Inflammatory macrophage treated with lipopolysaccharide for 4 hours (primary cell): Measurements from ENCODE around the gene PPP1R15A.
A peak's percentile ranks its signal among the peaks of the same experiment; 100 is the strongest.
"Not testable (repeated sequence)": the region's sequence is repeated elsewhere in the genome, so short reads cannot be mapped to it uniquely, and the experiment has no call there.

Source experiments
- DNase-seq: peaks from one replicate; pipeline ENCODE4 v3.0.0-alpha.2; 2020

PPP1R15A gene

DNA sequence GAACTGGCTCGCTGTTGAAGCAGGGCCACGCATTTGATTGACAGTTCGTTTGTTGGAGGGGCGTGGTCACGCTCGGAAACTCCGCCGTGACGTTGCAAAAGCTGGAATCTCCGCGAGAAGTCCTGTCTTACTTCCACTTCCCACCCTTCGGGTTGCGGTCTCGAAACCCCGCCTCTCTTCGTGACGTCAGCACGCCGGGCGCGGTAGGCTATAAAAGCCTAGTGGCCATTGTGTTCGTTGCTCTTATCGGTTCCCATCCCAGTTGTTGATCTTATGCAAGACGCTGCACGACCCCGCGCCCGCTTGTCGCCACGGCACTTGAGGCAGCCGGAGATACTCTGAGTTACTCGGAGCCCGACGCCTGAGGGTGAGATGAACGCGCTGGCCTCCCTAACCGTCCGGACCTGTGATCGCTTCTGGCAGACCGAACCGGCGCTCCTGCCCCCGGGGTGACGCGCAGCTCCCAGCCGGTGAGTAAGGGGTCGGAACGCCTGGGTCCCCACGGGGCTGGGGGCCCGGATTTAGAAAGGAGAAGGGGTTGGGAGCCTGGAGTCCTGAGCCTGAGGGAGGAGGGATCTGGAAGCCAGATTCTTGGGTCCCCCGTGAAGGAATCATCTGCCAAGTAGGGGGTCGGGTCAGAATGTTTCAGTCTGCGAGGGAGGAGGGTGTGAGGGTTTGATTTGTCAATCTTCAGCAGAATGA, at the start of gene PPP1R15A:
Gene PPP1R15A, plus strand, starts transcription at position 240 of the 702 bp plus-strand sequence. CDS start 813 bp downstream, outside the sequence.
- peak; percentile 98 for DNase-seq

DNA sequence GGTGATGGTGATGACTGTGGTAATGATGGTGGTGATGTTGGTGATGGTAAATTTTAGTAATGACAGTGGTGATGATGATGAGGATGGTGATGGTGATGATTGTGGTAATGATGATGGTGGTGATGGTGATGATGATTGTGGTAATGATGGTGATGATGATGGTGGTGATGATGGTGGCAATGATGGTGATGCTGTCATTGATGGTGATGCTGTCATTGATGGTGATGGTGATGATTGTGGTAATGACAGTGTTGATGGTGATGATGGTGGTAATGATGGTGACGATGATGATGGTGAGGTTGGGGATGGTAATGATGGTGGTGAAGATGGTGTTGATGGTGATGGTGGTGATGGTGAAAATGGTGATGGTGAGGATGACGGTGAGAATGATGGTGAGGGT, 49.7 kb upstream of the PPP1R15A start:
- DNase-seq, result no peak

DNA sequence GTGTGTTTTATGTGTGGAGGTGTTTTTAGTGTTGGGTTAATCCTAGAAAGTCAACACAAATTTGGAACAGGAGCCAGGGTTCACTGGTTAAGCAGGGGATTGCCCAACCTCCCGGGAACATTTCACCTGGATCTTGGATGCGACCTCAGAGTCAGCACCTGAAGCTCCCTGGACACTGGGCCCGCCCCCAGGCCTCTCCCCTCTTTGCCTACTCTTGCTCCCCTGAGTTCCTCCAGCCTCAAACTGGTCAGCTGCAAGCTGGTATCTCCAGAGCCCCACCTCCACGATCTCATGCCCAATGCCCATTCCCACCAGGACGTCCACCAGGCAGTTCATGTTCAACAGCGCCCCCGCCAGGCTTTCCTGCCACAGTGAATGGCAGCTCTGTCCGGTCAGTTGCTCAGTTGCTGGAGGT, 45.6 kb upstream of the PPP1R15A start:
- no peak for DNase-seq

DNA sequence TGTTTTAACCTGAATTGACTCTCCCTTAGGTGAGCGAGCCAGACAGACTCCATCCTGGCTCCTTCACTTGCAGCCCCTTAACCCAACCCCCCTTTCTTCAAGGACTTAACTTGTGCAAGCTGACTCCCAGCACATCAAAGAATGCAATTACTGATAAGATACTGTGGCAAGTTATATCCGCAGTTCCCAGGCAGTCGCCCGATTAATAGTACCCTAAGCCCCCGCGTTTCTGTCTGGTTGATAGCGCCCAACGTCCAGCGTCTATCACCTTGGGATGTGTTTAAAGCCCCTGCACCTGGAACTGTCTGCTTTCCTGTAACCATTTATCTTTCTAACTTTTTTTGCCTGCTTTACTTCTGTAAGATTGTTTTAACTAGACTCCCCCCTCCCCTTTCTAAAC, 42.1 kb upstream of the PPP1R15A start:
- DNase-seq, result no peak

DNA sequence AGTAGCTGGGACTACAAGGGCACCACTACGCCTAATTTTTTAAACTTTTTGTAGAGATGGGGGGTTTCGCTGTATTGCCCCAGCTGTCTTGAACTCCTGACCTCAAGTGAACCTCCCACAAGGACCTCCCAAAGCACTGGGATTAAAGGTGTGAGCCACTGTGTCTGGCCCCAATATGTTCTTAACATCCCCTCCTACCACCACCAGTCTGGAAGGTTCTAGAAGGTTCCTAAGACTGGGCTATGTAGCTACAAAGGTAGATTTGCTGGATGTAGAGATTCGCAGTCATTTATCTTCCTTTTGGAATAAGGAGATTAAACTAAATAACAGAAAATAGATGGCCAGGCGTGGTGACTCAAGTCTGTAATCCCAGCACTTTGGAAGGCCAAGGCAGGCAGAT, 41.3 kb upstream of the PPP1R15A start:
- DNase-seq, result no peak

DNA sequence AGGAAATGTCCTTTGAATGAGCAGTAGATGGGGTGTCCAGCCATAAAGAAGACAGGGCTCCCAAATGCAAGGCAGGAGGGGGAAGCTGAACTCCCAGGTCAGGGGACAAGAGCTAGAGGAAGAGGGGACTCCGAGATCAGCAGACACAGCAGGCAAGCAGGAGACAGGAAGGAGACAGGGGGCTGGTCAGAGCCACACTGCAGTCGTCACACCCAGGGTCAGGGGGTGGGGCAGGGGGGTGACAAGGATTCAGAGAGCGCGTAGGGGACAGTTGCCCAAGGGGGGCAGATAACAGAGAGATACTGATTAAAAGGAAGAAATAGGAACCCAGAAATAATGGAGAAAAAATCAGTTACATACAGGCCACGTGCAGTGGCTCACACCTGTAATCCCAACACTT, 39.2 kb upstream of the PPP1R15A start:
- DNase-seq, result no peak

DNA sequence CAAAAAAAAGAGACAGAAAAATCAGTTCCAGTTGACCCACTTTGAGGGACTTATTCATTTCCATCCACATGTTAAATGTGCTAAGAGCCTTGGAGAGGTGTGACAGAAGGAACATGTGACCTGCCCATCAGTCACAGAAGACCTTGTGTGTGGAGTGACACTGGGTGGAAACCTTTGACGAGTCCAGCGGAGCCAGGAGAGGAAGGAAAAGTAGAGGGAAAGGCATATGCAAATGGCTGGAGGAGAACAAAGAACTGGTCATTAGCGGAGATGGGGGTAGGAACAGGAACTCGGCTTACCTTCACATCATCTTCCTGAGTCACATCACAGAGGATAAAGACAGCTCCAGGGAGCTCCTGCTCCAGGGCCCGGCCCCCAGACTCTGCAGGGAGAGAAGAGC, 38.2 kb upstream of the PPP1R15A start:
- peak; percentile 39 for DNase-seq

DNA sequence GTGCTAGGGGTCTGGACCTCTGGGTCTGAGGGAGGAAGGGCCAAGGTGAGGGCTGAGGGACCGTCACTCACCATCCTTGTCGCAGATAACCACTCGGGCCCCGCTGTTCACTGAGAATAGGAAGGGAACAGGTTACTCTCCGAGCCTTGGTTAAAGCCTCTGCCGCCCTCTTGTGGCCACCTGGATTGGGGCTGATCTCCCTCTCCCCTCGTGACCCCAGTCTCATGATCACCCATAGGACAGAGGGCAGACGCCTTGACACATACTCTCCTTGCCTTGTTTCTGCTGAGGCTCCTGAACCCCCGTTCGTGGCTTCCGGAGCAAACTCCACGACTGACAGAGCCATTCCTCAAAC, 36.5 kb upstream of the PPP1R15A start:
- DNase-seq, result peak; percentile 90

DNA sequence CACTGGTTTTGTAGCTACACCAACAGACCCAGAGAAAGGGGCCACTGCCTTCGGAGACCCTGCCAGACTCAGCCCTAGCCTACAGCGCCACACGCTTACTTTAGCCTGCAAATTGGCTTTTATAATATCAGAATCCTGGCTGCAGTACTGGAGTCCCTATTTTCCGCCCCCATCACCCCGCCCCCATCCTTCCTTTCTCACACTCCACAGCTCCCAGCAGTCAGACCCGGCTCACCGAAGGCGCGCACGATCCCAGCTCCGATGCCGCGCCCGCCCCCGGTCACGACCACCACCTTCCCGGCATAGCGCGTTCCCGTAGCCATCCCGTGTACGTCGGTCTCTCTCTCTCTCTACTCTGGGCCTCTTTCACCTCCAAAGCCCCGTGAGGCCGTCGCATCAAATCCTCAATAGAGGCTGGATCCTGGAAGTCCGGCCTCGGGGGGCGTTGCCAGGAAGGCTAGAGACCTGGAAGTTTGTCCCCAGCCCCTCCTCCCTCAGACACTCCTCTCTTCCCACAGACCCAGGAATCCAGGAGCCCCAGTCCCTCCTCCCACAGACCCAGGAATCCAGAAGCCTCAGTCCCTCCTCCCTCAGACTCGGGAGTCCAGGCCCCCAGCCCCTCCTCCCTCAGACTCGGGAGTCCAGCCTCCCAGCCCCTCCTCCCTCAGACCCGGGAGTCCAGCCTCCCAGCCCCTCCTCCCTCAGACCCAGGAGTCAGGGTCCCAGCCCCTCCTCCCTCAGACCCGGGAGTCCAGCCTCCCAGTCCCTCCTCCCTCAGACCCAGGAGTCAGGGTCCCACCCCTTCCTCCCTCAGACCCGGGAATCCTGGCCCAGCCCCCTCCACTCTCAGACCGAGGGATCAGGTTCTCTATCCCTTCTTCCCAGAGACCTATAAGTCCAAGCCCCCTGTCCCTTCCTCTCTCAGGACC, 35.9 kb upstream of the PPP1R15A start, which contains the start of gene HSD17B14:
Gene HSD17B14, minus strand, starts transcription at position 403 of the 929 bp plus-strand sequence. Its CDS starts 80 bp downstream, at position 323.
- DNase-seq, result no peak

DNA sequence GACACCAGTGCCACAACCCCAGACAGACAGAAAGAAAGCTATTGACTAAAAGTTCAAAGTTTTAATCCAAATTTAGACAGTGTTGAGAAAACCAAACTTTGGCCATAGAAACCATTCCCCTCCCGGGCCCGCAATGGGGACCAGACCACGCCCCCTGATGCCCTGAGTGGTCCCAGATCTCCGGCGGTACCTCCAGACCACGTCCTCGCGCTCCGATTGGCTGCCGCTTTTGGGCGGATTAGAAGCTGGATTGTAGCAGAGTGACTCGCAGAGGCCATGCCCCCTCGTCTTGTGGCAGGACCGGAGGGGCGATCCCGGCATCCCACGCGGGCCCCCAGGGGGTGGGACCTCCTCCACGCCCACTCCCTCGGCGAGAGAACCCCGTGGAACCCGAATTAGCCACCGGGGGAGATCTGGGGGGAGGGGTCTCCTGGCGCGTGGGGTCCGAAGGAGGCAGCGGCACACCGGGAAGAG, 35.1 kb upstream of the PPP1R15A start:
- DNase-seq, result peak; percentile 77

DNA sequence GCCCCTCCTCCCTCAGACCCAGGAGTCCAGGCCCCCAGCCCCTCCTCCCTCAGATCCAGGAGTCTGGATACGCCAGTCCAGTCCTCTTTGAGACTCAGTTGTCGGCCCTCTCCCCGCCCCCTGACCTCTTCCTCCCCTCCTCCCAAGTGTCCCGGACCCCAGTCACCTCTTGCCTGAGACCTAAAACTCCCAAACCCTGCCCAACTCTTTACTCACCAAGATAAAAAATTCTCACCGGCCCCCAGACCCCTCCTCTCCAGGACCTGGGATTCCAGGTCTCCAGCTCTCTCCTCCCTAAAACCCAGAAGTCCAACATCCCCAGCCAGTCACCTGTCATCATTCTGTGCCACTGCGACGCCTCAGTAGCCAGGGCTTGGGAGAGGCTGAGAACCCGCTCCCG, 34.5 kb upstream of the PPP1R15A start:
- DNase-seq, result no peak

DNA sequence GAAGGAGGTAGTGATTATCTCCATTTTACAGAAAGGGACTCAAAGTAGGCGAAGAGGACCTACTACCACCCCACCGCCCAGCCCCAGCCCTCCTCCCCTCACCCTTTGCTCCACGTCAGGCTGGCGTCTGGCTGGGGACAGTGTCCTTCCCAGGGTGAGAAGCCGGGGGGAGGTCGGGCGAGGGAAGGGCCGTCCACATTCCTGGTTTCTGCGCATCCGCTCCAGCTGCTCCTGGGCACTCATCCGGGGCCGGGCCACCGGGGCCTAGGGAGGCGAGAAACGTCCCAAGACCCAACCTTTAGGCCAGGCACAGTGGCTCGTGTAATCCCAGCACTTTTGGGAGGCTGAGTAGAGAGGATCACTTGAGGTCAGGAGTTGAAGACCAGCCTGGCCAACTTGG, 31.2 kb upstream of the PPP1R15A start:
- DNase-seq, result no peak

DNA sequence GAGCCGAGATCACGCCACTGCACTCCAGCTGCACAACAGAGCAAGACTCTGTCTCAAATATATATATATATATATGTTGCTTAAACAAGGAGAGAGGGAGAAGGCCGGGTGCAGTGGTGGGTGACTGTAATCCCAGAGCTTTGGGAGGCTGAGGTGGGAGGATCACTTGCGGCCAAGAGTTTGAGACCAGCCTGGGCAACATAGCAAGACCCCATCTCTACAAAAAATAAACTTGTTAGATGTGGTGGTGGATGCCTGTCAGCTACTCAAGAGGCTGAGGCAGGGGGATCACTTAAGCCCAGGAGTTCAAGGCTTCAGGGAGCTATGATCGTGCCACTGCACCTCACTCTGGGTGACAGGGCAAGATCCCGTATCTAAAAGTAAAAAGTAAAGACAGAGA, 30.6 kb upstream of the PPP1R15A start:
- DNase-seq, result no peak

DNA sequence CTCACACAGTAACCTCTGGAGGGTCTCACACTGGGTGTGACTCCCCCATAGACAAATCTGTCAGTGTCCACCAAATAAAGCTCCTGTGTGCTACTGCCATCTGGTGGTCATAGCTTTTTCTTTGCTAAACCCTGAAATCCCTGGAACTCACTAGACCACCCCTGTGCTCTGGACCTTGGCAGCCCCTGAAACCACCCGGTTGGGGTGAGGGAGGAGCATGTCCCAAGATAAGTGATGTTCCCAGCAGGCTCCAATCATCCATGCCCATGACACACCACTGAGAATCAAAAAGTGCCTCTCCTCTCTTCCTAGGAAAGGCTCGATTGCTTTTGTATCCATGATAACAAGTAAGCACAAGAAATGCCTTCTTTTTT, 29.4 kb upstream of the PPP1R15A start:
- DNase-seq, result peak; percentile 49

DNA sequence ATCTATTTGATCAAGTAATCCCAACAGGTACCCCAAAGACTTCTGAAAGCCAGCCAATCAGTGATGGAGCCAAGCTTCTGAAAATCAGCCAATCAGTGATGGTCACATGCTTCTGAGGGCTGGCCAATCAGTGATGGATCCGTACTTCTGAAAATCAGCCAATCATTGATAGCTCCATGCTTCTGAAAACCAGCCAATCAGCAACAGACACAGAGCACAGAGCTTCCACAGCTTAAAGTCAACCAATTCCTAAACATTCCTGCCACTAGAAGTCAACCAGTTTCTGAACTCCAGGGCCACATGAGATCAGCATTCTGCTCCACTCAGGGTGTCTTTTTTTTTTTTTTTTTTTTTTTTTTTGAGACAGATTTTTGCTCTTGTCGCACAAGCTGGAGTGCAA, 27.7 kb upstream of the PPP1R15A start:
- no peak for DNase-seq

DNA sequence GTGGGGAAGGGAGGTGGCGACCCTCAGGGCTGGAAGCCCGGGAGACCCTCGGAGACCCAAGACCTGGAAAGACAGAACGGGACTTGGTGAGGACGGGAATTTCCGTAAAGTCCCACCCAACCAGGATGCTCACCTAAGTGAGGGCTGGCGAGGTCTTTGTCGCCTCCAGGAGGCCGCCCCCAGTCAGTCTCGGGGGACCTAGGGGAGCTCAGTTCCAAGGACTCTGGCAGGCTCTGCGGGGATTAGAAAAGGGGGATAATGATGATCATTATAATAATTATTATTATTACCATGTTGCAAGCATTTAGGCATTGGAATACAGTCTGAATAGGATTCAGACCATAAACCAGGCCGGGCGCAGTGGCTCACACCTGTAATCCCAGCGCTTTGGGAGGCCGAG, 26.8 kb upstream of the PPP1R15A start:
- no peak for DNase-seq

DNA sequence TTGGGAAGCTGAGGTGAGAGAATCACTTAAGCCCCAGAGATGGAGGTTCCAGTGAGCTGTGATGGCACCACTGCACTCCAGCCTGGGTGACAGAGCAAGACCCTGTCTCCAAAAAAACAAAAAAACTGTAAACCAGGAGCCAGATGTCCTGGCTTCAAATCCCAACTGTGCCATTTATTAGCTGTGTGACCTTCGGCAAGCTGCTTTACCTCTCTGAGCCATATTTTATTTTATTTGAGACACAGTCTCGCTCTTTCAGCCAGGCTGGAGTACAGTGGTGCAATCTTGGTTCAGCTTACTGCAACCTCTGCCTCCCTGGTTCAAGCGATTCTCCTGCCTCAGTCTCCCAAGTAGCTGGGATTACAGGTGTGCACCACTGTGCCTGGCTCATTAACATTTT, 25.6 kb upstream of the PPP1R15A start:
- DNase-seq, result not testable (repeated sequence)

DNA sequence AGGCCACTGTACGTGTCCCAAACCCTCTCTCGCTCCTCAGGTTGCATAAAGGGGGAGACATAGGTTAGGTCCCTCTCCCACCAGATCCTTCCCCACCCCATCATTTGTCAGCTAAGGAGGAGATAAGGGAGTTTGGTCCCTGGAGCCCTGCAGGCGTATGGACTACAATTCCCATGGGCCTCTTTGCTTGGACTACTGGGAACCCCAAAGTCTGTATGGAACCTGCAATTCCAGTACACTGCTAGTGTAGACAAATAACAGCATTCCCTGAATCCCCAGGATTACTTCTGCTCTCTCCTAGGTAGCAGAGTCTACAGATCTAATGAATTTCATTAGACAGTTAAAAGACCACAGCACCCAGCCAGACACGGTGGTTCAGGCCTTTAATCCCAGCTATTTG, 19.9 kb upstream of the PPP1R15A start:
- DNase-seq, result no peak

DNA sequence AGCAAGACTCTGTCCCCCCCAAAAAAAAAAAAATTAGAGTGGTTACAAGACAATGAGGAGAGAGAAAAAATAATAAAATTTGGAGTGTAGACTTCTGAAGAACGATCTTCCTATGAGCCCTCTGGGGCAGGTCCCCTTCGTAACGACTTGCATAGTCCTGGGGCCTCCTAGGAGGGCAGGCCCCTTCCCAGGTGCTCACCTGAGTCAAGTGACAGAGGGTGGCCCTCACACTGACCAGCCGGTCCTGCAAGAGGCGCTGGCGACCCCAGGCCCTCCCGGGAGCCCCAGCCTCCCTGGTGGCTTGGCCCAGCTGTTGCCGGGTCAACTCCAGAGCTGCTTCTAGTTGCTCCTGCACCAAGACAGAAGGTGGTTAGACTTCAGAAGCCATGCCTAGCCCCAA, 18.7 kb upstream of the PPP1R15A start:
- DNase-seq, result no peak

DNA sequence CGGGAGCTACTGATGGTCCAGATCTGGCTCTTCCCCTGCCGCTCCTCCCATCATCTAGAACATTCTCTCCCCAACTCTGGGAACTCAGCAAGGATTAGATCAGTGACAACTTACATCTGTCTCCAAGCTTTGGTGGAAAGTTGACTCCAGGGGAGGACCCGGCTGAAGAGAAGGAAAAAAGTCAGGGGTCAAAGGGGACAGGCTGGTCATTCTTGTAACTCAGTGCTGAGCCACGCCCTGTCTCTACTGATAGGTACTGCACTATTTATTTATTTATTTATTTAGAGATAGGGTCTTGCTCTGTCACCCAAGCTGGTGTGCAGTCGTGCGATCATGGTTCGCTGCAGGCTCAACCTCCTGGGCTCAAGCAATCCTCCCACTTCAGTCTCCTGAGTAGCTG, 18.1 kb upstream of the PPP1R15A start:
- DNase-seq, result no peak

DNA sequence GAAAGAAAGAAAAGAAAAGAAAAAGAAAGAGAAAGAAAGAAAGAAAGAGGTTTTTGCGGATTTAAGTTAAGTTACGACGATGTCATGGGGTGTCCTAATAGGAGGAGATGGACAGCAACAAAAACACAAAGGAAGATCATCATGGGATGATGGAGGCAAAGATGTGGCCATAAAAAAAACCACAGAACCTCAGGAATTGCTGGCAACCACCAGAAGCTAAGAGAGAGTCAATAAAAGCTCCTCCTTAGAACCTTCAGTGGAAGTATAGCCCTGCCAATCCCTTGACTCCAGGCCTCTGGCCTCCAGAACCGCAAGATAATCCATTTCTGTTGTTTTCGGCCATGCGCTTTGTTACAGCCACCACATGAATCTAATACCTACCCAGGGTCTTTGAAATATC, 15.3 kb upstream of the PPP1R15A start:
- no peak for DNase-seq

DNA sequence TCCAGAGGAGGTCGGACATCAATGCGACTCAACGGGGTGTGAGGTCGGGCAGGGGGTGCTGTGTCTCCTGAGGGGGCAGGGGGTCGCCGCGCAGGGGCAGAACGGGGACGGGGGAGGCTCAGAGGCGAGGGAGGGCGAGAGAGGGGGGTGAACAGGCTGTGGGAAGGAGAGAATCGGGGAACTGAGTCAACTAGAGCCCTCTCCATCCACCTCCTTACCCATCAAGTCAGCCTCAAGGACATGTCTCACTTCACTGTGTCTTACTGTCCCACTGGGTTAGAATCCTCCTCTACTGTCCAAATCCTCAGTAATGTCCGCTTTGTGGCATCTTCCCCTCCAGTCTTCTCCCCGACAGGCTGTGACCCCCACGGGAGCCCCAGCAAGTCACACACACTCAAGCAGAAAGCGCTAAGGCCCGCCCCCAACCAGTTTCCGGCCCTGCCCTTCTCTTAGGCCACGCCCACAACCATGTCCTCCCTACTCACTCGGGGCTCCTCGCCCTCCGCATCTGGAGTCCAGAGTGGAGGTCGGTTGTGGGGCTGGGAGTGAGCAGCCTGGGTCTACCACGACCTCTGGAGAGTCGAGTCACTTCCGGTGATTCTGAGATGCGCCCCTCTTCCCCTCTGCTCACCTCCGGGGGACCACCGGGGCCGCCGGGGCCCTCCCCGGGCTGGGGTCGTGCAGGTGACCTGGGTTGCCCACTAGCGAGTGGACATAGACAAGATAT, 13.1 kb upstream of the PPP1R15A start:
- DNase-seq, result peak; percentile 43
